ENCODE data around the gene ARHGAP42.

Gene ARHGAP42

GRCh38 chr11:100671471-100671870, 15.6 kb upstream of the ARHGAP42 start:
- in situ Hi-C loops (cut with HindIII; ENCODE audit: low pct_unique_long_range_greater_than_20kb, low sequenced_read_pairs), result no loop called here

DNA sequence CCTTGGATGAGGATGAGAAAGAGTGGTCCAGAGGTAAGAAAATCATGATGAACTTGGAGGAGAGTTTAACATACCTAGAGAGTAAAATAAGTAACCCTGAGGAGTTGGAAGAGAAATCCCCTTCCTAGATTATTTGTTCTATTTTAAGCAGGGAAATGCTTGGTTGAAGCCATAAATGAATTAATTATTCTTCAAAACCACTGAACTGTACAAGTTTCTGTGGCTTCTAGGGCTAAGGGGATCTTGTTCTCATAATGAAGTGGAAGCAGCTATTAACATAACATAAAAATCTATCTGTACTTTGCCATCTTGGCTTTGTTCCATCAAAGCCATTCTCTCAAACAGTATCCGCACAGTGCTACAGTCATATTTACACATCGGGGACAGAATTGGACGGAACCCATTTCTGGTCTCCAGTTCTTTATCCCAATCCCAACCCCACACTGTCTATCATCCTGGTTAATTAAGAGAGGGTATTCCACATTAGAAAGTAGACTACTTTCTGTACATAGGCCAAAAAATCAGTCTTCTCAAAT, 14.5 kb upstream of the ARHGAP42 start:
- TF ChIP-seq JUND (IDR thresholded peaks at IDR 0.05; ENCODE audit: low read depth), result no peak
- in situ Hi-C loops (cut with HindIII; ENCODE audit: low pct_unique_long_range_greater_than_20kb, low sequenced_read_pairs), result no loop called here
- no peak for DNase-seq (ENCODE audit: low read depth in 1 of 2, low spot score in 1 of 2)

More at GRCh38 chr11:100671471-100671870, 15.6 kb upstream of the ARHGAP42 start:
- DNase-seq (ENCODE audit: low read depth in 1 of 2, low spot score in 1 of 2), result peak in 1 of 2 experiments; percentile 92
- peak; percentile 44; the same call in 1 of the 2 replicates for TF ChIP-seq JUND (IDR thresholded peaks at IDR 0.05; ENCODE audit: low read depth)

DNA sequence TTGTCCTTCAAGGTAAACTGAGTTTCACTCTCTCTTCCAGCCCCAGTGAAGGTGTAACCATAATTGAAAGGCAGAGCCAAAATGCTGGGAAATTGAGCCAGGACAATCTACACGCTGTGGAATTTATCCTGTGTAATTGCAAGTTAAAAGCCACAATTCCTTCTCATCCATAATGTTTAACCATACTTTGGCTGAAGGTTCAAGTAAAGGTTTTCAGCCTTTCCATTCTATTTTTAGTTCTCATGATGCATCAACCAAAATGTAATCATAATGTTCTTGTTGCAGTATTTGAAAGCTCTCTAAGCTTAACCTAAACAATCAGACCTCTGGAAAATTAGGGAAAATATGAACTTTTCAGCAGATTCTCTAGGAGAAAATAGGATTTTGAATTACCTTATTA, 14.0 kb upstream of the ARHGAP42 start:
- DNase-seq (ENCODE audit: low read depth in 1 of 2, low spot score in 1 of 2), result no peak
- no peak for TF ChIP-seq JUND (IDR thresholded peaks at IDR 0.05; ENCODE audit: low read depth)
- in situ Hi-C loops (cut with HindIII; ENCODE audit: low pct_unique_long_range_greater_than_20kb, low sequenced_read_pairs), result no loop called here

DNA sequence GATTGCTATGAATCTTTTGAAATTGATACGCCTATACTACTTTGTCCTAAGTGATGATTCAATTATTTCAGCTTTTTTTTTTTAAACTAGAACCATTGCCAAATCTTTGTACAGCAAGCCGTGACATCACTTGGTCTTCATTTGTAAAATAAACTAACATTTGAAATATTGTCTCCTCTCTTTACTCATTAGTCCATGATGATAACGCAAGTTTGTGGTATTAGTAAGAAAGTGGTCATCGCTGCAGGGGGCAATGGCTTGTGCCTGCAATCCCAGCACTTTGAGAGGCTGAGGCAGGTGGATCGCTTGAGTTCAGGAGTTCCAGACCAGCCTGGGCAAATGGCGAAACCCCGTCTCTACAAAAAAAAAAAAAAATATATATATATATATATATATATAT, 12.9 kb upstream of the ARHGAP42 start:
- in situ Hi-C loops (cut with HindIII; ENCODE audit: low pct_unique_long_range_greater_than_20kb, low sequenced_read_pairs), result no loop called here
- TF ChIP-seq JUND (IDR thresholded peaks at IDR 0.05; ENCODE audit: low read depth), result no peak
- DNase-seq (ENCODE audit: low read depth in 1 of 2, low spot score in 1 of 2), result no peak

GRCh38 chr11:100675115-100675650, 11.9 kb upstream of the ARHGAP42 start:
- TF ChIP-seq JUND (IDR thresholded peaks at IDR 0.05; ENCODE audit: low read depth), result no peak
- no peak for DNase-seq (ENCODE audit: low read depth in 1 of 2, low spot score in 1 of 2)
- in situ Hi-C loops (cut with HindIII; ENCODE audit: low pct_unique_long_range_greater_than_20kb, low sequenced_read_pairs), result no loop called here

DNA sequence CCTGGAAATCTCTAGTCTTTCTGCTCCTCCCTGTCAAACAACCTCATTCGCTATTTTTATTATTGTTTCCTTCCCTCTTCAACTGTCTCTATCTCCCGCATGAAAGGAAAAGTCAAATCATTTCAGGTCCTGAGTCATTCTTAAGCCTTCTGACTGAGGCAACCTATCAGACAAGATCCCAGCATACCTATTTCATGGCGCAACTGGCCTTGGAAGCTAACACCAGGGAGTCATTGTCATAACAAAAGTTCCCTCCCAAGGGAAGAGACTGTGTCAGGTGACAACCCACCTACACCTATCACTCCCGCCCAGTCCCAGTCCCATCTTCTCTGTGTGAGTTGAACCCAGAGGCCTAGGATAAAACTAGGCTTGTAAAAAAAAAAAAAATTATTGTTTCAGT, 10.2 kb upstream of the ARHGAP42 start:
- in situ Hi-C loops (cut with HindIII; ENCODE audit: low pct_unique_long_range_greater_than_20kb, low sequenced_read_pairs), result no loop called here
- TF ChIP-seq JUND (IDR thresholded peaks at IDR 0.05; ENCODE audit: low read depth), result no peak
- no peak for DNase-seq (ENCODE audit: low read depth in 1 of 2, low spot score in 1 of 2)

GRCh38 chr11:100677796-100678195, 9.3 kb upstream of the ARHGAP42 start:
- no peak for TF ChIP-seq JUND (IDR thresholded peaks at IDR 0.05; ENCODE audit: low read depth)
- in situ Hi-C loops (cut with HindIII; ENCODE audit: low pct_unique_long_range_greater_than_20kb, low sequenced_read_pairs), result no loop called here
- DNase-seq (ENCODE audit: low read depth in 1 of 2, low spot score in 1 of 2), result no peak

DNA sequence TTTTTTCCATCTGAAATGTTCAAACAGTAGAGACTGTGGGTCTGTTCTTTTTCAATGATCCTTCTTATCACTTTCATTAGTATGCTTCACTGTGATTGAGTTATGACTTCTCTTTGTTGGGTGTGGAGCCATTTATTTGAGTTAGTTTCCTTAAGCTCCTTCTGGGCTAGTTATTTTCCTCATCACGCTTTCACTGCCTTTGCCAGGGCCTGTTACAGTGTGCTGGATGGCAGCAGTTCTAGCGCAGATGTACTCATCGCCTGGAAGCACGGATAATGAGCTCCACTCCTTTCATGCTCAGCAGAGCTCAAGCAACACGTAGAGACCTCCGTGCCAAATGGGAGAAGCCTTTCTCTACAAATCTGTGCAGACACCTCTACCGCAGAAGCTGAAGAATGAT, 7.0 kb upstream of the ARHGAP42 start:
- no peak for DNase-seq (ENCODE audit: low read depth in 1 of 2, low spot score in 1 of 2)
- in situ Hi-C loops (cut with HindIII; ENCODE audit: low pct_unique_long_range_greater_than_20kb, low sequenced_read_pairs), result no loop called here
- TF ChIP-seq JUND (IDR thresholded peaks at IDR 0.05; ENCODE audit: low read depth), result no peak

DNA sequence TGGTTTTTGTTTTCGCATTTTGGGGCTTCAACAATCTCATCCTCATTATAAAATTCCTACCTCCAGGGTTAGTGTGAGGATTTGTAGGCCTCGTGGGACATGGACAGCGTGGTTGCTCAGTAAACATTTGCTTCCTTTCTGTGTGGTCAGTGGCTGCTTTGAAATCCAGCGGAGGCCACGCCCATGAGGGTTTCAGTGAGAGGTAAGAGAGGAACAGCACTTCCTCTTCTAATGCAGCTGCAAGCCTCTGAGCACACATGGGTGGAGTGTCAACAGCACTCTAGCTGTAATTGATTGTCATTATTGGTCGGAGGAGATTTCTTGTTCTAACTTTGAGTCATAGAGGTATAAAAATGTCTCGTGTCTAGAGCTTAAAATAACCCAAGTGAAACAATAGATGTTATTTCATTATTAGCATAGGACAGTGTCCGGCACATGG, 6.0 kb upstream of the ARHGAP42 start:
- no peak for TF ChIP-seq JUND (IDR thresholded peaks at IDR 0.05; ENCODE audit: low read depth)
- peak in 1 of 2 experiments; percentile 88 for DNase-seq (ENCODE audit: low read depth in 1 of 2, low spot score in 1 of 2)
- in situ Hi-C loops (cut with HindIII; ENCODE audit: low pct_unique_long_range_greater_than_20kb, low sequenced_read_pairs), result no loop called here

- in situ Hi-C loops (cut with HindIII; ENCODE audit: low pct_unique_long_range_greater_than_20kb, low sequenced_read_pairs), result no loop called here
- peak in 1 of 2 experiments; percentile 48 for DNase-seq (ENCODE audit: low read depth in 1 of 2, low spot score in 1 of 2)
- no peak for TF ChIP-seq JUND (IDR thresholded peaks at IDR 0.05; ENCODE audit: low read depth)
Observed at GRCh38 chr11:100682247-100682969, 4.7 kb upstream of the ARHGAP42 start.

DNA sequence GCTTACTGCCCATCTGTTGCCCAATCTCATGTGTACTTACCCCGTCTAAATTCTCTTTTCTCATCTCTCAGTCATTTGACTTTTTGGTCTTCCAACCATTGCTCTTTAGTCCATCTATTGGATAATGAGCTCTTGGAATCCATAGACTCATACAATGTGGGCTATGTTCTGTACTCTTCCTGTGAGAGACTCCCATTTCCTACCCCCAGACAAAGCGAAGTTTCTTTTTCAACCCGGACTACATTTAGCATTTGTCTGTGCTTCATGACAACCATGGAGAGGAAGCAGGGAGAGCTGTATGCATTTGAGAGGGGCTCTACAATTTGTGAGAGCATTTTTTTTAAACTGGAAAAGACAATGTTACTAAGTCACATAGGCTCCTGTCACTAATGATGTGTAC, 4.0 kb upstream of the ARHGAP42 start:
- in situ Hi-C loops (cut with HindIII; ENCODE audit: low pct_unique_long_range_greater_than_20kb, low sequenced_read_pairs), result no loop called here
- no peak for DNase-seq (ENCODE audit: low read depth in 1 of 2, low spot score in 1 of 2)
- no peak for TF ChIP-seq JUND (IDR thresholded peaks at IDR 0.05; ENCODE audit: low read depth)

- TF ChIP-seq JUND (IDR thresholded peaks at IDR 0.05; ENCODE audit: low read depth), result no peak
- in situ Hi-C loops (cut with HindIII; ENCODE audit: low pct_unique_long_range_greater_than_20kb, low sequenced_read_pairs), result no loop called here
- no peak for DNase-seq (ENCODE audit: low read depth in 1 of 2, low spot score in 1 of 2)
Observed at GRCh38 chr11:100684101-100685065, 2.7 kb upstream of the ARHGAP42 start.
